Amniotic epithelial cell (primary cell): ENCODE measurements around the gene PRSS8.
"Not testable (repeated sequence)": the region's sequence is repeated elsewhere in the genome, so short reads cannot be mapped to it uniquely, and the experiment has no call there.

Source experiments
- DNase-seq: peaks from one replicate; pipeline ENCODE4 v3.0.0-alpha.2; 2010; ENCODE audit warnings: low read depth

Gene PRSS8

GRCh38 chr16:31144418-31144817, 8.9 kb upstream of the PRSS8 start:
- DNase-seq, result peak; percentile 43

- DNase-seq, result no peak
Observed at GRCh38 chr16:31143694-31144148, 8.2 kb upstream of the PRSS8 start.

- DNase-seq, result no peak
Observed at GRCh38 chr16:31143011-31143693, 7.6 kb upstream of the PRSS8 start.

GRCh38 chr16:31142109-31143010, 6.8 kb upstream of the PRSS8 start:
- DNase-seq, result peak; percentile 96

- peak; percentile 63 for DNase-seq
Observed at GRCh38 chr16:31141489-31142108, 6.1 kb upstream of the PRSS8 start.

GRCh38 chr16:31141071-31141469, 5.5 kb upstream of the PRSS8 start:
- DNase-seq, result not testable (repeated sequence)

- DNase-seq, result peak; percentile 78
Observed at GRCh38 chr16:31138621-31139578, 3.4 kb upstream of the PRSS8 start.

- DNase-seq, result not testable (repeated sequence)
Observed at GRCh38 chr16:31136822-31137499, 1.4 kb upstream of the PRSS8 start.

GRCh38 chr16:31136287-31136662, 748 bp upstream of the PRSS8 start:
- DNase-seq, result no peak

- DNase-seq, result no peak
Observed at GRCh38 chr16:31134625-31135534, 647 bp downstream of the PRSS8 start.

GRCh38 chr16:31134091-31134571, 1.4 kb downstream of the PRSS8 start:
- DNase-seq, result no peak

- DNase-seq, result no peak
Observed at GRCh38 chr16:31133046-31133501, 2.5 kb downstream of the PRSS8 start.

GRCh38 chr16:31132303-31132979, 3.1 kb downstream of the PRSS8 start:
- no peak for DNase-seq

GRCh38 chr16:31131841-31132271, 3.7 kb downstream of the PRSS8 start:
- no peak for DNase-seq

GRCh38 chr16:31131416-31131815, 4.1 kb downstream of the PRSS8 start:
- DNase-seq, result no peak

- DNase-seq, result no peak
Observed at GRCh38 chr16:31130899-31131298, 4.6 kb downstream of the PRSS8 start.

GRCh38 chr16:31130336-31130891, 5.1 kb downstream of the PRSS8 start:
- no peak for DNase-seq

GRCh38 chr16:31129568-31130335, 5.8 kb downstream of the PRSS8 start:
- DNase-seq, result peak; percentile 37
